SK-N-SH (cell line): ENCODE measurements around the gene GULP1.

Experiments used
- CHD2 ChIP-seq: fragments of 150-350 bp; IDR thresholded peaks from 2 replicates; pipeline ENCODE4 v1.6.1; 2018; ENCODE audit warnings: low read length; ENCODE audit not compliant: partially characterized antibody
- EP300 ChIP-seq, 2 experiments: IDR thresholded peaks; 2 replicates each; pipeline versions ENCODE4 v1.4.0 to v1.6.1; 2012; ENCODE audit warnings: borderline replicate concordance in 1 of 2, low read depth in 1 of 2, low read length in 1 of 2
- EZH2phosphoT487 ChIP-seq: fragments of 200-600 bp; sonication (generic); IDR thresholded peaks from 2 replicates; pipeline ENCODE4 v1.6.1; 2017; ENCODE audit warnings: low read depth, mixed run types, mild to moderate bottlenecking, antibody characterized with exemption, moderate library complexity, borderline replicate concordance
- NFIC ChIP-seq: IDR thresholded peaks from 2 replicates; pipeline ENCODE4 v1.4.0; 2012; ENCODE audit warnings: borderline replicate concordance
- POLR2AphosphoS5 ChIP-seq: IDR thresholded peaks from 2 replicates; pipeline ENCODE4 v1.6.1; 2012; ENCODE audit warnings: low read depth, low read length
- RAD21 ChIP-seq: IDR thresholded peaks from 2 replicates; pipeline ENCODE4 v1.6.1; 2012; ENCODE audit warnings: mild to moderate bottlenecking, low read length
- RFX5 ChIP-seq: IDR thresholded peaks from 2 replicates; pipeline ENCODE4 v1.6.1; 2012; ENCODE audit warnings: mild to moderate bottlenecking, improper control_type of control experiment, low read length
- SIN3A ChIP-seq: IDR thresholded peaks from 2 replicates; pipeline ENCODE4 v1.6.1; 2012; ENCODE audit warnings: low read depth, mild to moderate bottlenecking, low read length, moderate library complexity, borderline replicate concordance
- TAF1 ChIP-seq: IDR thresholded peaks from 2 replicates; pipeline ENCODE4 v1.6.1; 2012; ENCODE audit warnings: low read depth, mild to moderate bottlenecking, low read length, moderate library complexity, borderline replicate concordance
- TF ChIP-seq, protein P1 (sequence below): fragments of 200-600 bp; sonication (generic); IDR thresholded peaks from 2 replicates; pipeline ENCODE4 v1.6.1; 2017; ENCODE audit warnings: antibody characterized with exemption, mild to moderate bottlenecking, moderate library complexity

DNA sequence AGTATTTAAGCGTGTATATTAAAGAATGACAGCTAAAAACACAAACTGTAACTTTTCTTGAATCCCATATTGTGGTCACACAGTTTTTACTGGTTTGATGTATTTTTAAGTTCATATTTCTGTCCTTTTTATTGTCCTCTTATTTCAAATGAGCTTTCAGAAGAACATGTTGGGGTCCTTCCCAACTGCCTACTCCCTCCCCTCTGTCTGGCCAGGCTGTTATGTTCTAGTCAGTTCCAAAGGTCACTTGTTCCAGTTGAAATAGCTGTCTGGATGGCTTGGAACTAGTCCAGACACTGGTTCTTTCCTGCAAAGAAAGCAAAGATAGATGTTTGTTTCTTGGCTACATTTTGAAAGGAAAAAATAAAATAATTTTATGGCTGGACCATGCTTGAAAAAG lies 306.9 kb downstream of the GULP1 start:
- TF ChIP-seq EP300 (IDR thresholded peaks at IDR 0.05; ENCODE audit: borderline replicate concordance in 1 of 2, low read depth in 1 of 2, low read length in 1 of 2) = no peak
- no peak for TF ChIP-seq SIN3A
- no peak for TF ChIP-seq RFX5
- TF ChIP-seq POLR2AphosphoS5 = no peak
- no peak for TF ChIP-seq EZH2phosphoT487
- TF ChIP-seq TAF1 = no peak
- TF ChIP-seq NFIC = no peak
- TF ChIP-seq, protein P1, sequence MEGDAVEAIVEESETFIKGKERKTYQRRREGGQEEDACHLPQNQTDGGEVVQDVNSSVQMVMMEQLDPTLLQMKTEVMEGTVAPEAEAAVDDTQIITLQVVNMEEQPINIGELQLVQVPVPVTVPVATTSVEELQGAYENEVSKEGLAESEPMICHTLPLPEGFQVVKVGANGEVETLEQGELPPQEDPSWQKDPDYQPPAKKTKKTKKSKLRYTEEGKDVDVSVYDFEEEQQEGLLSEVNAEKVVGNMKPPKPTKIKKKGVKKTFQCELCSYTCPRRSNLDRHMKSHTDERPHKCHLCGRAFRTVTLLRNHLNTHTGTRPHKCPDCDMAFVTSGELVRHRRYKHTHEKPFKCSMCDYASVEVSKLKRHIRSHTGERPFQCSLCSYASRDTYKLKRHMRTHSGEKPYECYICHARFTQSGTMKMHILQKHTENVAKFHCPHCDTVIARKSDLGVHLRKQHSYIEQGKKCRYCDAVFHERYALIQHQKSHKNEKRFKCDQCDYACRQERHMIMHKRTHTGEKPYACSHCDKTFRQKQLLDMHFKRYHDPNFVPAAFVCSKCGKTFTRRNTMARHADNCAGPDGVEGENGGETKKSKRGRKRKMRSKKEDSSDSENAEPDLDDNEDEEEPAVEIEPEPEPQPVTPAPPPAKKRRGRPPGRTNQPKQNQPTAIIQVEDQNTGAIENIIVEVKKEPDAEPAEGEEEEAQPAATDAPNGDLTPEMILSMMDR = no peak
- TF ChIP-seq RAD21 = no peak
- TF ChIP-seq CHD2 = no peak
